SKM-1 (cell line): ENCODE results near the gene RAVER1.
"Not testable (repeated sequence)": the region's sequence is repeated elsewhere in the genome, so short reads cannot be mapped to it uniquely, and the experiment has no call there.

Experiments
- DNase-seq: peaks from one replicate; lab custom pipeline; 2025; ENCODE audit not compliant: unreplicated experiment; lab: John Stamatoyannopoulos, UW

Gene RAVER1

DNA sequence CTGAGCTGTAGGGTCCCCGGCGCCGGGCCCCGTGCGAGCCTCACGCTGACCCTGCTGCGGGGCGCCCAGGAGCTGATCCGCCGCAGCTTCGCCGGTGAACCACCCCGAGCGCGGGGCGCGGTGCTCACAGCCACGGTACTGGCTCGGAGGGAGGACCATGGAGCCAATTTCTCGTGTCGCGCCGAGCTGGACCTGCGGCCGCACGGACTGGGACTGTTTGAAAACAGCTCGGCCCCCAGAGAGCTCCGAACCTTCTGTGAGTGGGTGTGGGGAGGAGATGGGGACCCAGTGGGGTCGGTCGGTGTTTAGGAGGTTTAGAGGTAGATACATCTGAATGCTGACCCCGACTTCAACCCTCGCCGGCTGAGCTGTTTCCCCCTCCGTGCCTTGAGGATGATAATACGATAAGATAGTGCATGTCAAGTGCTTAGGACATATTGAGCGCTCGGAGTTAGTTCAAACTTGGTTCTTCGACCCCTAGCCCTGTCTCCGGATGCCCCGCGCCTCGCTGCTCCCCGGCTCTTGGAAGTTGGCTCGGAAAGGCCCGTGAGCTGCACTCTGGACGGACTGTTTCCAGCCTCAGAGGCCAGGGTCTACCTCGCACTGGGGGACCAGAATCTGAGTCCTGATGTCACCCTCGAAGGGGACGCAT lies 41.6 kb downstream of the RAVER1 start:
- DNase-seq, result no peak

DNA sequence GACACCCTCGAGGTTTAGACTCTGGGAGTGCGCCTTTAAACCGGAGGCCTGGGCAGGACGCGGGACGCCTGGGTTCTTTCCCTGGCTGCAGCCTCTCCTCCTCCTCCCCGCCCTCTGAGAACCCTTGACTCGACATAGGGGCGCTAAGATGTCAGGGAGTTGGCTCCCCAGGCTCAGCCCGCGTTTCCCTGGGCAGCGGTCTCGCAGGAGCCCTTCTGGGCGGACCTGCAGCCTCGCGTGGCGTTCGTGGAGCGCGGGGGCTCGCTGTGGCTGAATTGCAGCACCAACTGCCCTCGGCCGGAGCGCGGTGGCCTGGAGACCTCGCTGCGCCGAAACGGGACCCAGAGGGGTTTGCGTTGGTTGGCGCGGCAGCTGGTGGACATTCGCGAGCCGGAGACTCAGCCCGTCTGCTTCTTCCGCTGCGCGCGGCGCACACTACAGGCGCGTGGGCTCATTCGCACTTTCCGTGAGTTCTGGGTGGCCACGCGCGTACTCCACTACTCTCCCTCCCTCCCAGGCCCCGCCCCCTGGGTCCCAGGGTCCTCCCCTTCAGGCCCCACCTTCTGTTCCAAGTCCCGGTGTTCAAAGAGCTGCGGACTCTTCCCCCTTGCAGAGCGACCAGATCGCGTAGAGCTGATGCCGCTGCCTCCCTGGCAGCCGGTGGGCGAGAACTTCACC lies 42.3 kb downstream of the RAVER1 start:
- DNase-seq, result no peak

DNA sequence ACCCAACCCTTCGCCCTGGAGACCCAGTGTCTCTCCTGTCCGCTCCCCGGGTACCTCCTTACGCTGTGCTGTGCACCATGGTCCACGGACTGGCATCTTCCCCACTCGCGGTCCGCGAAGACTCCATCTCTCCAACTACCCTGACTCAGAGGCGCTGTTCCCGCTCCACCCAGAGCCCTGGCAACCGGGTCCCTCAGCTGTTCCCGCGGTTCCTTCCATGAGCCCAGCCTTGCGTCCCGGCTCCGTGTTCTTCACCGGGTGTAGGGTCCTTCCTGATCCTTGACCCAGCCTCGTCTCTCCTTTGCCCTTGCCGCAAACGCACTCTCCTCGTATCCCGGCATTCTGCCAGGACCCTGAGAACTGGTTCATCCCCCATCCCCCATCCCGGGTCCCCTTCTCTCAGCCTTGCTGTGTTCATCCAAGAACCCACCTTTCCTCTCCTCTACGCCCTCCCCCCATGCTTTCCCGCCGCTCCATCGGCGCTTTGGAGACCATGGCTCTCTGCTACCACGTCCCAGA lies 42.9 kb downstream of the RAVER1 start:
- no peak for DNase-seq

DNA sequence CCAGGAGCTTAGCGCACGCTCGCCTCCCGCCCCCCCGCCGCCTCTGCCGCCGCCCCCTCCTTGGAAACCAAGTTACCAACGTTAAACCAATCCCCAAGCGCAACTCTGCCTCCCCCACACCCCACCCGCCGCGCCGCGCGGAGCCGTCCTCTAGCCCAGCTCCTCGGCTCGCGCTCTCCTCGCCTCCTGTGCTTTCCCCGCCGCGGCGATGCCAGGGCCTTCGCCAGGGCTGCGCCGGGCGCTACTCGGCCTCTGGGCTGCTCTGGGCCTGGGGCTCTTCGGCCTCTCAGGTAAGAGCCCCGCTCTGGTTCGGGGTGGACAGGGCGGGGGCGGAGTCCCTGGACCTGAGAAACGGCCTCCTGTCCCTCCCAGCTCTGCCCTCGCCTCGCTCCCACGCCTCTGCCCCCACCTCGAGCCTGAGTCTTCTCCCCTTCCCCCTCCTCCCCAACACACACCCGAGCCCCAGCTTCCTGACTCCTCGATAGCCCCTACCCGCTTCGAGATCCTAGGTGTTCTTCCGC lies 43.4 kb downstream of the RAVER1 start, which contains the start of gene ICAM5:
ICAM5 (plus strand) TSS at position 117 of the 521 bp plus-strand sequence; CDS start at position 209, 92 bp downstream.
- DNase-seq, result no peak

DNA sequence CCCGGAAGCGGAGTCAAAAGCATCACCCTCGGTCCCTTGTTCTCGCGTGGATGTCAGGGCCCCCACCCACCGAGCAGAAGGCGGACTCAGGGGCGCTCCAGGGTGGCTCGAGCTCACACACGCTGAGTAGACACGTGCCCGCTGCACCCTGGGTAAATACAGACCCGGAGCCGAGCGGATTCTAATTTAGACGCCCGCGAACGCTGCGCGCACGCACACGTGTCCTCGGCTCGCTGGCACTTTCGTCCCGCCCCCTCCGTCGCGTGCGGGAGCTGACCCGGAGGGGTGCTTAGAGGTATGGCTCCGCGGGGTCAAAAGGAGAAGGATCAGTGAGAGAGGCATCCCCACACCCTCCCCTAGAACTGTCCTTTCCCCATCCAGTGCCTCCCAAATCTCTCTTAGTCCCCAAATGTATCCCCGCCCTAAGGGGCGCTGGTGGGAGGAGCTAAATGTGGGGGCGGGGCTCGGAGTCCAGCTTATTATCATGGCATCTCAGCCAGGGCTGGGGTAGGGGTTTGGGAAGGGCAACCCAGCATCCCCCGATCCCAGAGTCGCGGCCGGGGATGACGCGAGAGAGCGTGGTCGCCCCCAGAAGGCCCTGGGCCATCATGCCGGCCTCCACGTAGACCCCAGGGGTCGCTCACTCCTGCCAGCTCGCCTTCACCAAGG lies 44.0 kb downstream of the RAVER1 start:
- peak; percentile 85 for DNase-seq

DNA sequence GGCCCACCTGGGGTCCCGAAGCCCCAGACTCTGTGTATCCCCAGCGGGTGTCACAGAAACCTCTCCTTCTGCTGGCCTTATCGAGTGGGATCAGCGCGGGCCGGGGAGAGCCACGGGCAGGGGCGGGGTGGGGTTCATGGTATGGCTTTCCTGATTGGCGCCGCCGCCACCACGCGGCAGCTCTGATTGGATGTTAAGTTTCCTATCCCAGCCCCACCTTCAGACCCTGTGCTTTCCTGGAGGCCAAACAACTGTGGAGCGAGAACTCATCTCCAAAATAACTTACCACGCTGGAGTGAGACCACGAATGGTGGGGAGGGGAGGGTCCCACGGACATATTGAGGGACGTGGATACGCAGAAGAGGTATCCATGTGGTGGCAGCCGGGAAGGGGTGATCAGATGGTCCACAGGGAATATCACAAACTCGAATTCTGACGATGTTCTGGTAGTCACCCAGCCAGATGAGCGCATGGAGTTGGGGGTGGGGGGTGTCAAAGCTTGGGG lies 44.6 kb downstream of the RAVER1 start:
- no peak for DNase-seq

DNA sequence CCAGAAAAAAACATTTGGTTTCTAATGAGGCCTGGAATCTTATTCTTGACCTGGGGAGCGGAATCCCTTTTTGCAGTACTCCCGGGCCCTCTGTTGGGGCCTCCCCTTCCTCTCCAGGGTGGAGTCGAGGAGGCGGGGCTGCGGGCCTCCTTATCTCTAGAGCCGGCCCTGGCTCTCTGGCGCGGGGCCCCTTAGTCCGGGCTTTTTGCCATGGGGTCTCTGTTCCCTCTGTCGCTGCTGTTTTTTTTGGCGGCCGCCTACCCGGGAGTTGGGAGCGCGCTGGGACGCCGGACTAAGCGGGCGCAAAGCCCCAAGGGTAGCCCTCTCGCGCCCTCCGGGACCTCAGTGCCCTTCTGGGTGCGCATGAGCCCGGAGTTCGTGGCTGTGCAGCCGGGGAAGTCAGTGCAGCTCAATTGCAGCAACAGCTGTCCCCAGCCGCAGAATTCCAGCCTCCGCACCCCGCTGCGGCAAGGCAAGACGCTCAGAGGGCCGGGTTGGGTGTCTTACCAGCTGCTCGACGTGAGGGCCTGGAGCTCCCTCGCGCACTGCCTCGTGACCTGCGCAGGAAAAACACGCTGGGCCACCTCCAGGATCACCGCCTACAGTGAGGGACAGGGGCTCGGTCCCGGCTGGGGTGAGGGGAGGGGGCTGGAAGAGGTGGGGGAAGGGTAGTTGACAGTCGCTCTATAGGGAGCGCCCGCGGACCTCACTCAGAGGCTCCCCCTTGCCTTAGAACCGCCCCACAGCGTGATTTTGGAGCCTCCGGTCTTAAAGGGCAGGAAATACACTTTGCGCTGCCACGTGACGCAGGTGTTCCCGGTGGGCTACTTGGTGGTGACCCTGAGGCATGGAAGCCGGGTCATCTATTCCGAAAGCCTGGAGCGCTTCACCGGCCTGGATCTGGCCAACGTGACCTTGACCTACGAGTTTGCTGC lies 46.3 kb downstream of the RAVER1 start, which contains the start of gene ICAM4:
ICAM4 (plus strand) TSS at position 153 of the 935 bp plus-strand sequence; CDS start at position 211, 58 bp downstream.
- peak; percentile 65 for DNase-seq

DNA sequence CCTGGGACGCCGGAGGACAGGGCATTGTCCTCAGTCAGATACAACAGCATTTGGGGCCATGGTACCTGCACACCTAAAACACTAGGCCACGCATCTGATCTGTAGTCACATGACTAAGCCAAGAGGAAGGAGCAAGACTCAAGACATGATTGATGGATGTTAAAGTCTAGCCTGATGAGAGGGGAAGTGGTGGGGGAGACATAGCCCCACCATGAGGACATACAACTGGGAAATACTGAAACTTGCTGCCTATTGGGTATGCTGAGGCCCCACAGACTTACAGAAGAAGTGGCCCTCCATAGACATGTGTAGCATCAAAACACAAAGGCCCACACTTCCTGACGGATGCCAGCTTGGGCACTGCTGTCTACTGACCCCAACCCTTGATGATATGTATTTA lies 47.9 kb downstream of the RAVER1 start:
- no peak for DNase-seq

DNA sequence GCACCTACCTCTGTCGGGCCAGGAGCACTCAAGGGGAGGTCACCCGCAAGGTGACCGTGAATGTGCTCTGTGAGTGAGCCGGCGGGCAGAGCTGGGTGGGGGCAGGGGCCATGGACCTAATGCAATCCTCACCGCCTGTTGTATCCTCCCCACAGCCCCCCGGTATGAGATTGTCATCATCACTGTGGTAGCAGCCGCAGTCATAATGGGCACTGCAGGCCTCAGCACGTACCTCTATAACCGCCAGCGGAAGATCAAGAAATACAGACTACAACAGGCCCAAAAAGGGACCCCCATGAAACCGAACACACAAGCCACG lies 48.4 kb downstream of the RAVER1 start:
- no peak for DNase-seq

DNA sequence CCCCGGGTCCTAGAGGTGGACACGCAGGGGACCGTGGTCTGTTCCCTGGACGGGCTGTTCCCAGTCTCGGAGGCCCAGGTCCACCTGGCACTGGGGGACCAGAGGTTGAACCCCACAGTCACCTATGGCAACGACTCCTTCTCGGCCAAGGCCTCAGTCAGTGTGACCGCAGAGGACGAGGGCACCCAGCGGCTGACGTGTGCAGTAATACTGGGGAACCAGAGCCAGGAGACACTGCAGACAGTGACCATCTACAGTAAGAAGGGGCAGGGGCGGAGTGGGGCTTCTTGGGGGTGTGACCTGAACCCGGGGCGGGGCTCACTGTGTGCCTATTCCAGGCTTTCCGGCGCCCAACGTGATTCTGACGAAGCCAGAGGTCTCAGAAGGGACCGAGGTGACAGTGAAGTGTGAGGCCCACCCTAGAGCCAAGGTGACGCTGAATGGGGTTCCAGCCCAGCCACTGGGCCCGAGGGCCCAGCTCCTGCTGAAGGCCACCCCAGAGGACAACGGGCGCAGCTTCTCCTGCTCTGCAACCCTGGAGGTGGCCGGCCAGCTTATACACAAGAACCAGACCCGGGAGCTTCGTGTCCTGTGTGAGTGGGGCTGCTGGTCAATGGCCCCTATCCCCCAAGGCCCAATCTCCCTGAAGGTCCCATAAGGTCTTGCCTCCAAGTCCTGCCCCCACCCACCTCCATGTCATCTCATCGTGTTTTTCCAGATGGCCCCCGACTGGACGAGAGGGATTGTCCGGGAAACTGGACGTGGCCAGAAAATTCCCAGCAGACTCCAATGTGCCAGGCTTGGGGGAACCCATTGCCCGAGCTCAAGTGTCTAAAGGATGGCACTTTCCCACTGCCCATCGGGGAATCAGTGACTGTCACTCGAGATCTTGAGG lies 49.0 kb downstream of the RAVER1 start:
- no peak for DNase-seq

DNA sequence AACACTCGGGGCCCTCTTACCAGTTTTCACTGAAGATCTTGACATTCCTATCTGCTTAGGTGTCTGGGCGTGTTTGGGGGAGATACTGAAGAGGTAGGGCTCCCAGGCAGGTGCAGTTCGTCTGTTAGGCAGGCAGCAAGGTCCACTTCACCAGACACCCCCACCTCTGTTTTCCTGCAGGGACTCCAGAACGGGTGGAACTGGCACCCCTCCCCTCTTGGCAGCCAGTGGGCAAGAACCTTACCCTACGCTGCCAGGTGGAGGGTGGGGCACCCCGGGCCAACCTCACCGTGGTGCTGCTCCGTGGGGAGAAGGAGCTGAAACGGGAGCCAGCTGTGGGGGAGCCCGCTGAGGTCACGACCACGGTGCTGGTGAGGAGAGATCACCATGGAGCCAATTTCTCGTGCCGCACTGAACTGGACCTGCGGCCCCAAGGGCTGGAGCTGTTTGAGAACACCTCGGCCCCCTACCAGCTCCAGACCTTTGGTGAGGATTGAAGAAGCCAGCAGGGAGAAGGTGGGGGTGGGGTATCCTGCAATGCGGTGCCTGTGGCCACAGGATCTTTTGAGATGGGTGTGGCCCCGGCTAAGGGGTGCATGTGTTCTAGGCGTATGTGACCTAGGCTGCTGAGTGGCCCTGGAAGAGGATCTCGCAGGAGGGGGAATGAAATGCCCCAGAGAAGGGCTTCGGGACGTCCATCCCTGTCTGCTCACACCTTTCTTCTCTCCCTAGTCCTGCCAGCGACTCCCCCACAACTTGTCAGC lies 49.8 kb downstream of the RAVER1 start:
- DNase-seq, result no peak

DNA sequence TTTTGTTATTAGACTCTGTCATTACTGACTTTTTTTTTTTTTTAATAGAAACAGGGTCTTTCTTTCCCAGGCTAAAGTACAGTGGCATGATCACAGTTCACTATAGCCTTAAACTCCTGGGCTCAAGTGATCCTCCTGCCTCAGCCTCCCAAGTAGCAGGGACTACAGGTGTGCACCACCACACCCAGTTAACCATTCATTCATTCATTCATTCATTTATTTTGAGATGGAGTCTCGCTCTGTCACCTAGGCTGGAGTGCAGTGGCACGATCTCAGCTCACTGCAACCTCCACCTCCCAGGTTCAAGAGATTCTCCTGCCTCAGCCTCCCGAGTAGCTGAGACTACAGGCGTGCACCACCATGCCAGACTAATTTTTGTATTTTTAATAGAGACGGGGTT lies 51.3 kb downstream of the RAVER1 start:
- not testable (repeated sequence) for DNase-seq

DNA sequence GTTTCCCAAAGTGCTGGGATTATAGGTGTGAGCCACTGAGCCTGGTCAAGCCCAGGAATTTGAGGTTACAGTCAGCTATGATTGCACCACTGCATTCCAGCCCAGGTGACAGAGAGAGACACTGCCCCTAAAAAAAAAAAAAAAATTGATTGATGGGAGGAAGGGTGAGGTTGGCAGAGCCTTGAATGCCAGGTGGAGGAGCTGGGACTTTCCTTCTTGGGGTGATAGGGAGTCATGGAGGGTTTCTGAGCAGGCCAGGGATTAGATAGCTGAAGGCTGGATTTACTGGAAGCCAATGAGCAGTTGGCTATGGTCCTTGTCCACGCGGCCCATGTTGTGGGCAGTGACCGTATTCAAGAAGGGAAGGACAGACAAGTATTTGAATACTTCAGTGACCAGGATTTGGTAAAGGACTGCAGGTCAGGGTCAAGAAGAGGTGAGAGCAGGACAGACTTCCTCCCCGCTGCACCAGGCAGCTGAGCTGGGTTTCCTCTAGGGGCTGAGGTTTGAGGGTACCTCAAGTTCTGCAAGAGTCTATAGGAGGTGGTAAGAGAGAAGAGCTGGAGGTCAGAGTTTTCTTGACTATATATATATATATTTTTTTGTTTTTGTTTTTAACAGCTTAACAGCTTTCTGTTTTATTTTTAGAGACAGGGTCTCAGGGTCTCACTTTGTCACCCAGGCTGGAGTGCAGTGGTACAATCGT lies 53.4 kb downstream of the RAVER1 start:
- DNase-seq, result peak; percentile 44

DNA sequence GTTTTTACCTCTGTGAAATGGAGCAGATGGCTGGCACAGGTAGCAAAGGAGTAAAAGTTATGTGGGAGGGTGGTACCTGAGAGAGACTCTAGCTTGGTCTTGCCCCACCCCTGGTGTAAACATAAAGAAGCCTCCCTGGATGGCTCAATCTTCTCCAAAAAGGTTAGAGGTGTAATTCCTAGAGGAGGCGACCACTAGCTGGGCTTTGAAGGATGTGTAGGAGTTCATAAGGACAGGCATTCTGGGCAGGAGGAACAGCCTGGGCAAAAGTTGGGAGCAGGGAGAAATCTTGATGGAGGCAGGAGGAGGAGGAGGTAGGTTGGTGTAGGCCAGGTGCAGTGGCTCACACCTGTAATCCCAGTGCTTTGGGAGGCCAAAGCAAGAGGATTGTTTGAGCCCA lies 54.4 kb downstream of the RAVER1 start:
- no peak for DNase-seq

DNA sequence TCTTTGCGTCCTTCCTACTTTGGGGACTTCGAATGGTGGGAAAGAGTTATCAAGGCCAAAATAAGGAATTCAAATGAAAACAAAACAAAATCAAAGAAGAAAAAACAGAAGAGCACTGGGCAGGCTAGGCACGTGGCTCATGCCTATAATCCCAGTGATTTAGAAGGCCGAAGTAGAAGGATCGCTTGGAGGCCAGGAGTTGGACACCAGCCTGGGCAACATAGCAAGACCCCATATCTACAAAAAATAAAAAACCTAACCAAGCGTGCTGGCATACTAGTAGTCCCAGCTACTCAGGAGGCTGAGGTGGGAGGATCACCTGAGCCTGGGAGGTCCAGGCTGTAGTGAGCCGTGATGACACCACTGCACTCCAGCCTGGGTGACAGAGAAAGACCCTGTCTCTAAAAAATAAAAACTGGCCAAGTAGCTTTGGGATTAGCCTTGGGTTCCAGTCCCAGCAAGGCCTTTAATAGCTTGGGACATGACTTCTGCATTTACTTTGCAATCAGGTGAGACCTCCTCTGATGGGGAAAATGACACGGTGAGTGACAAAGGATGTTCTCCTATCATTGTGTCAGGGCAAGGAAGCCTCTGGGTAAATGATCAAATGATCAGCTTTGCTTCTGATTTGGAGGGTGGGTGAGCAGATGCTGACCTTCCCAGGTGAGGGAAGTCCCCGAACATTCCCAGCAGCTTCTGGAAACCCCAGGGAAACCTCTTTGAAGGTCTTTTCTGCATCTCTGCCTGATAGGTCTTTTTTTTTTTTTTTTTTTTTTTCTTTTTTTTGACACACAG lies 55.3 kb downstream of the RAVER1 start:
- no peak for DNase-seq

DNA sequence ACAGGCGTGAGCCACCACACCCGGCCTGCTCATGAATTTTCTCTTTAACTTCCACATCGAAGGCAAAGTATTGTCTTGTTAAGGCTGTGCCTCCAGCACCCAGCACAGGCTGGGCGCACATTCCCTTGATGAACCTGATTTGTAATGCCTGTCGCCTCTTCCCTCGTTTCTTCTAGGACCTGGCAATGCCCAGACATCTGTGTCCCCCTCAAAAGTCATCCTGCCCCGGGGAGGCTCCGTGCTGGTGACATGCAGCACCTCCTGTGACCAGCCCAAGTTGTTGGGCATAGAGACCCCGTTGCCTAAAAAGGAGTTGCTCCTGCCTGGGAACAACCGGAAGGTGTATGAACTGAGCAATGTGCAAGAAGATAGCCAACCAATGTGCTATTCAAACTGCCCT lies 58.7 kb downstream of the RAVER1 start:
- DNase-seq, result no peak

DNA sequence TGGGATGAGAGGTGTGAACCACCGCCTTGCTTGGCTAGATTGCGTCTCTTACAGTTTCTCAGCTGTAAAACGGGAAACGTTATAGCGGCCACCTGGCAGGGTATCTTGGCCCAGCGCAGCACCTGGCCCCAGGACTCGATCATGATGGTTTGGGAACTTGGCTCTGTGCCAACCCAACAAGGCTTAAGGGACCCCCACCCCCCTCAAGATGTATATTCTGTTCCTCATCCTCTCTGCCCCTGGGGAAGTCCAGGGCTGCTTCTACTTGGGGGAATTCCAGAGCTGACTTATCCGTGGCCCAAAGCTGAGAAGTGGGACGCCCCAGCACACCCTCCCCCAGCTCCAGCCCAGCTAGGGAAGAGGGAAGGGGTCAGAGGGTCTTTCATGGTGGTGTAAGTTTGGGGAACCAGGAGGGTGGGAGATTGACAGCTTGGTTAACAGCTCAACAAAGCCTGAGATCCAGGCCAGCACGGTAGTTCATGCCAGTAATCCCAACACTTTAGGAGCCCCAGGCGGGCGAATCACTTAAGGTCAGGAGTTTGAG lies 61.7 kb downstream of the RAVER1 start:
- no peak for DNase-seq
